ENCODE results near the gene PTPRD. TPM values are rescaled to one million over a fixed set of nuclear protein-coding genes. Genes with fewer than 3 reads are reported as not detected.

PTPRD gene
- total RNA-seq, 1 donor from 2014 or later, result 6.9 TPM

- H3K27ac ChIP-seq, result no peak overlapping the region
- H3K27me3 ChIP-seq, result no peaks in the 10 kb centered on the region
- DNase-seq (ENCODE audit: low spot score in 2 of 2), result no peak
- H3K4me3 ChIP-seq, result no peak overlapping the region
- H3K4me1 ChIP-seq, result no peaks in the 10 kb centered on the region
- intact Hi-C loops (cut with DNase I), result no loop called here
- TF ChIP-seq, protein P1, sequence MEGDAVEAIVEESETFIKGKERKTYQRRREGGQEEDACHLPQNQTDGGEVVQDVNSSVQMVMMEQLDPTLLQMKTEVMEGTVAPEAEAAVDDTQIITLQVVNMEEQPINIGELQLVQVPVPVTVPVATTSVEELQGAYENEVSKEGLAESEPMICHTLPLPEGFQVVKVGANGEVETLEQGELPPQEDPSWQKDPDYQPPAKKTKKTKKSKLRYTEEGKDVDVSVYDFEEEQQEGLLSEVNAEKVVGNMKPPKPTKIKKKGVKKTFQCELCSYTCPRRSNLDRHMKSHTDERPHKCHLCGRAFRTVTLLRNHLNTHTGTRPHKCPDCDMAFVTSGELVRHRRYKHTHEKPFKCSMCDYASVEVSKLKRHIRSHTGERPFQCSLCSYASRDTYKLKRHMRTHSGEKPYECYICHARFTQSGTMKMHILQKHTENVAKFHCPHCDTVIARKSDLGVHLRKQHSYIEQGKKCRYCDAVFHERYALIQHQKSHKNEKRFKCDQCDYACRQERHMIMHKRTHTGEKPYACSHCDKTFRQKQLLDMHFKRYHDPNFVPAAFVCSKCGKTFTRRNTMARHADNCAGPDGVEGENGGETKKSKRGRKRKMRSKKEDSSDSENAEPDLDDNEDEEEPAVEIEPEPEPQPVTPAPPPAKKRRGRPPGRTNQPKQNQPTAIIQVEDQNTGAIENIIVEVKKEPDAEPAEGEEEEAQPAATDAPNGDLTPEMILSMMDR (IDR thresholded peaks at IDR 0.05), result no peak
- H3K36me3 ChIP-seq, result no peaks in the 10 kb centered on the region
- no peaks in the 10 kb centered on the region for H3K9me3 ChIP-seq
These were observed 2320.1 kb downstream of the PTPRD start for GRCh38 chr9:8292657-8293056.

GRCh38 chr9:8289681-8290080 is 2323.1 kb downstream of the PTPRD start:
- intact Hi-C loops (cut with DNase I), result no loop called here
- no peaks in the 10 kb centered on the region for H3K27me3 ChIP-seq
- H3K36me3 ChIP-seq, result no peaks in the 10 kb centered on the region
- DNase-seq (ENCODE audit: low spot score in 2 of 2), result no peak
- TF ChIP-seq, protein P1 (IDR thresholded peaks at IDR 0.05), result no peak
- H3K4me3 ChIP-seq, result no peak overlapping the region
- no peaks in the 10 kb centered on the region for H3K4me1 ChIP-seq
- no peak overlapping the region for H3K27ac ChIP-seq
- no peaks in the 10 kb centered on the region for H3K9me3 ChIP-seq

- H3K36me3 ChIP-seq, result no peaks in the 10 kb centered on the region
- intact Hi-C loops (cut with DNase I), result no loop called here
These were observed 2324.8 kb downstream of the PTPRD start for GRCh38 chr9:8287970-8288369.

DNA sequence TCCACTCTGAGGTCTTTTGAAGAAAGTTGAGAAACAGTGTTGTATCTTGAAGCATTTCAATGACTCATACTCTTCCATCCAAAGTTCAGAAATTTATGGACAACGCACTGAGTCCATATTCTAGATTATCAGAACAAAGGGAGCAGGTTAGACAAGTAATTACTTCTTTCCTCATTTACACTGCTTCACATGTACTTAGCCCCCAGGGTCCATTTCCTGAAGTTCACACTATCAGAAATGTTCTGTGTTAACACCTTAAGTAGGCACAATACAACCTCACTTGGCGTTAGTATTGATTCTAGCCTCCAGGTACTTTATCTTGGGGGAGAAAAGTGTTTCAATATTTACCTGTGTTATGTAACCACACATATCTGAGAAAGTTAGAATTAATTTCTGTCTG is 2325.3 kb downstream of the PTPRD start:
- Histone ChIP-seq H3K4me3 (no peak overlapping the region), H3K27ac (no peak overlapping the region), H3K27me3 (no peaks in the 10 kb centered on the region), H3K4me1 (no peaks in the 10 kb centered on the region), H3K9me3 (no peaks in the 10 kb centered on the region), H3K36me3 (no peaks in the 10 kb centered on the region)
- DNase-seq (ENCODE audit: low spot score in 2 of 2), result no peak
- TF ChIP-seq, protein P1 (IDR thresholded peaks at IDR 0.05), result no peak
- intact Hi-C loops (cut with DNase I), result no loop called here

More at GRCh38 chr9:8287970-8288369, 2324.8 kb downstream of the PTPRD start:
- Histone ChIP-seq H3K9me3 (no peaks in the 10 kb centered on the region), H3K4me3 (no peak overlapping the region), H3K27me3 (no peaks in the 10 kb centered on the region), H3K27ac (no peak overlapping the region), H3K4me1 (no peaks in the 10 kb centered on the region)
- no peak for DNase-seq (ENCODE audit: low spot score in 2 of 2)
- TF ChIP-seq, protein P1 (IDR thresholded peaks at IDR 0.05), result no peak

- TF ChIP-seq, protein P1 (IDR thresholded peaks at IDR 0.05), result no peak
- Histone ChIP-seq H3K9me3 (no peaks in the 10 kb centered on the region), H3K27ac (no peak overlapping the region), H3K27me3 (no peaks in the 10 kb centered on the region), H3K4me1 (no peaks in the 10 kb centered on the region), H3K4me3 (no peak overlapping the region), H3K36me3 (no peaks in the 10 kb centered on the region)
- intact Hi-C loops (cut with DNase I), result no loop called here
- DNase-seq (ENCODE audit: low spot score in 2 of 2), result no peak
These were observed 2327.9 kb downstream of the PTPRD start for GRCh38 chr9:8284884-8285283.

DNA sequence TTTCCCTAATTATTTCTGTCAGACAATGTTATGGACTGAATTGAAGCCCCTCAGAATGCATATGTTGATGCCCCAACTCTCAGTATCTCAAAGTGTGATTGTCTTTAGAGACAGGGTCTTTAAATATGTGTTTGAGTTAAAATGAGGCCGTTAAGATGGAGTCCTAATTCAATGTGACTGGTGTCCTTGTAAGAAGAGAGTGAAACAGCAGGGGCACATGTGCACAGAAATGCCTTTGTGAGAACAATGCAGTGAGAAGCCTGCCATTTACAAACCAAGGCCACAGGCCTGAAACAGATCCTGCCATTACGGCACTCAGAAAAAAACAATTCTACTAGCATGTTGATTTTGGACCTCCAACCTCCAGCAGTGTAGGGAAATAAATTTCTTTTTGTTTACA is 2330.3 kb downstream of the PTPRD start:
- intact Hi-C loops (cut with DNase I), result no loop called here
- no peaks in the 10 kb centered on the region for H3K27me3 ChIP-seq
- H3K36me3 ChIP-seq, result no peaks in the 10 kb centered on the region
- H3K4me1 ChIP-seq, result no peaks in the 10 kb centered on the region
- TF ChIP-seq, protein P1 (IDR thresholded peaks at IDR 0.05), result no peak
- no peak for DNase-seq (ENCODE audit: low spot score in 2 of 2)
- no peak overlapping the region for H3K4me3 ChIP-seq
- no peaks in the 10 kb centered on the region for H3K9me3 ChIP-seq
- no peak overlapping the region for H3K27ac ChIP-seq
